H1 (cell line): ENCODE data around the gene PRKCZ. TPM values are rescaled to one million over a fixed set of nuclear protein-coding genes. Genes with fewer than 3 reads are reported as not detected.

Source experiments
- CTCF ChIA-PET: fragments of 300-600 bp; sonication (Branson Sonifier 250); formaldehyde crosslinking; loops from one replicate; lab custom pipeline; 2021; ENCODE audit not compliant: partially characterized antibody; lab: Charles Lee
- POLR2A ChIA-PET: fragments of 300-600 bp; sonication (Branson Sonifier 250); formaldehyde crosslinking; loops from one replicate; lab custom pipeline; 2021; ENCODE audit warnings: inconsistent platforms; ENCODE audit not compliant: partially characterized antibody; lab: Charles Lee
- DNase-seq, 2 experiments: peaks; one replicate each; pipeline versions ENCODE4 v3.0.0 to v3.0.0-alpha.2; 2010 to 2022; ENCODE audit warnings: low spot score in 2 of 2, low read depth in 1 of 2, mixed read lengths in 1 of 2
- FAIRE-seq: peaks from 2 replicates; lab custom pipeline; 2011; peaks lifted over from hg19 to GRCh38; lab: Jason Lieb, UNC
- H2AFZ ChIP-seq: 2 replicates; pipeline ENCODE4 v1.8.1; 2012; ENCODE audit warnings: low read length, inconsistent platforms
- H2AK5ac ChIP-seq: 2 replicates; pipeline ENCODE4 v1.6.1; 2013; ENCODE audit warnings: low read depth, low read length
- H2BK120ac ChIP-seq: replicated peaks from 2 replicates; pipeline ENCODE3; 2013; ENCODE audit warnings: low read depth, low read length, inconsistent platforms
- H2BK12ac ChIP-seq: 2 replicates; pipeline ENCODE4 v1.6.1; 2013; ENCODE audit warnings: low read depth, low read length
- H2BK15ac ChIP-seq: 2 replicates; pipeline ENCODE4 v1.6.1; 2013; ENCODE audit warnings: low read length
- H2BK20ac ChIP-seq: 2 replicates; pipeline ENCODE4 v1.6.1; 2013; ENCODE audit warnings: low read length
- H2BK5ac ChIP-seq: 2 replicates; pipeline ENCODE4 v1.6.1; 2013; ENCODE audit warnings: low read depth, low read length
- H3K14ac ChIP-seq: 2 replicates; pipeline ENCODE4 v1.6.1; 2013; ENCODE audit warnings: inconsistent platforms; ENCODE audit not compliant: insufficient read length
- H3K18ac ChIP-seq: 2 replicates; pipeline ENCODE4 v1.6.1; 2013; ENCODE audit warnings: low read length; ENCODE audit errors: extremely low read depth
- H3K23ac ChIP-seq: 2 replicates; pipeline ENCODE4 v1.6.1; 2013; ENCODE audit warnings: inconsistent platforms; ENCODE audit not compliant: insufficient read length
- H3K23me2 ChIP-seq: 2 replicates; pipeline ENCODE4 v1.6.1; 2013; ENCODE audit warnings: low read depth, low read length
- H3K27ac ChIP-seq: 2 replicates; pipeline ENCODE4 v1.6.1; 2011; ENCODE audit warnings: low read depth, low read length, inconsistent platforms
- H3K27me3 ChIP-seq, 4 experiments: replicated peaks in 1 of 4; 1 replicate in 1 of 4; 2 replicates in 3 of 4; pipeline versions ENCODE4 v1.6.1 to v1.8.1; 2011 to 2013; ENCODE audit warnings: low read length in 3 of 4, mild to moderate bottlenecking in 3 of 4, inconsistent platforms in 2 of 4, mixed read lengths in 2 of 4, moderate library complexity in 1 of 4; ENCODE audit not compliant: control insufficient read depth in 3 of 4, insufficient read depth in 3 of 4; ENCODE audit errors: extremely low read depth in 1 of 4
- H3K36me3 ChIP-seq, 4 experiments: 2 replicates each; pipeline versions ENCODE4 v1.6.1 to v1.8.1; 2011 to 2013; ENCODE audit warnings: mild to moderate bottlenecking in 4 of 4, low read length in 3 of 4, moderate library complexity in 2 of 4, control low read depth in 1 of 4, inconsistent platforms in 1 of 4; ENCODE audit not compliant: insufficient read depth in 4 of 4, control insufficient read depth in 2 of 4
- H3K4ac ChIP-seq: replicated peaks from 2 replicates; pipeline ENCODE3; 2013; ENCODE audit warnings: low read length, low read depth, mixed read lengths, inconsistent platforms; ENCODE audit not compliant: insufficient read length
- H3K4me1 ChIP-seq, 4 experiments: replicated peaks in 1 of 4; 1 replicate in 1 of 4; 2 replicates in 3 of 4; pipeline versions ENCODE4 v1.6.1 to v1.8.1; 2011 to 2013; ENCODE audit warnings: low read length in 3 of 4, inconsistent platforms in 2 of 4, mixed read lengths in 1 of 4; ENCODE audit not compliant: insufficient read depth in 4 of 4, control insufficient read depth in 3 of 4
- H3K4me2 ChIP-seq, 2 experiments: 2 replicates each; pipeline versions ENCODE4 v1.6.1 to v1.8.1; 2011 to 2013; ENCODE audit warnings: low read depth in 2 of 2, low read length in 2 of 2, control low read depth in 1 of 2, inconsistent platforms in 1 of 2, mild to moderate bottlenecking in 1 of 2; ENCODE audit not compliant: insufficient read depth in 1 of 2
- H3K4me3 ChIP-seq, 4 experiments: fragments of 200-600, 300-600 bp in 1 of 4; sonication (generic), shearing (Covaris generic), sonication (Bioruptor Twin) in 1 of 4; 2 replicates each; pipeline versions ENCODE4 v1.5.1 to v1.8.1; 2011 to 2016; ENCODE audit warnings: low read length in 4 of 4, low read depth in 3 of 4, control low read depth in 2 of 4, inconsistent platforms in 2 of 4, mild to moderate bottlenecking in 2 of 4, mixed read lengths in 1 of 4, moderate library complexity in 1 of 4; ENCODE audit not compliant: insufficient read depth in 2 of 4; ENCODE audit errors: extremely low read depth in 1 of 4
- H3K56ac ChIP-seq: replicated peaks from 2 replicates; pipeline ENCODE3; 2013; ENCODE audit warnings: low read depth, mild to moderate bottlenecking, mixed read lengths, low read length, inconsistent platforms; ENCODE audit not compliant: insufficient read length
- H3K79me1 ChIP-seq: 2 replicates; pipeline ENCODE4 v1.6.1; 2013; ENCODE audit warnings: low read depth, low read length, control low read depth
- H3K79me2 ChIP-seq, 2 experiments: 2 replicates each; pipeline versions ENCODE4 v1.6.1 to v1.8.1; 2012 to 2013; ENCODE audit warnings: low read length in 2 of 2, mild to moderate bottlenecking in 2 of 2, inconsistent platforms in 1 of 2; ENCODE audit not compliant: insufficient read depth in 2 of 2, control insufficient read depth in 1 of 2
- H3K9ac ChIP-seq, 4 experiments: replicated peaks in 1 of 4; 1 replicate in 1 of 4; 2 replicates in 3 of 4; pipeline versions ENCODE4 v1.6.1 to v1.8.1; 2011 to 2013; ENCODE audit warnings: low read depth in 3 of 4, low read length in 3 of 4, control low read depth in 2 of 4, mild to moderate bottlenecking in 2 of 4, moderate library complexity in 2 of 4, inconsistent platforms in 1 of 4; ENCODE audit errors: extremely low read depth in 1 of 4
- H3K9me3 ChIP-seq, 2 experiments: 2 replicates each; pipeline versions ENCODE4 v1.6.1 to v1.8.1; 2012 to 2013; ENCODE audit warnings: mild to moderate bottlenecking in 2 of 2, moderate library complexity in 2 of 2, control low read depth in 1 of 2, inconsistent platforms in 1 of 2, low read depth in 1 of 2, low read length in 1 of 2, mixed read lengths in 1 of 2; ENCODE audit not compliant: insufficient read depth in 2 of 2
- H4K20me1 ChIP-seq, 2 experiments: replicated peaks in 1 of 2; 2 replicates each; pipeline versions ENCODE3 to v1.8.1; 2011 to 2013; ENCODE audit warnings: inconsistent platforms in 2 of 2, low read length in 2 of 2, mild to moderate bottlenecking in 1 of 2; ENCODE audit not compliant: insufficient read depth in 2 of 2, control insufficient read depth in 1 of 2
- H4K5ac ChIP-seq: 2 replicates; pipeline ENCODE4 v1.6.1; 2013; ENCODE audit warnings: low read length, low read depth, mixed read lengths, inconsistent platforms; ENCODE audit not compliant: insufficient read length
- H4K8ac ChIP-seq: 2 replicates; pipeline ENCODE4 v1.8.0; 2013; ENCODE audit warnings: mild to moderate bottlenecking, moderate library complexity, low read length, inconsistent platforms; ENCODE audit not compliant: insufficient read depth; ENCODE audit errors: extremely low read depth
- H4K91ac ChIP-seq: replicated peaks from 2 replicates; pipeline ENCODE3; 2013; ENCODE audit warnings: low read length, mixed read lengths, inconsistent platforms; ENCODE audit not compliant: insufficient read length
- E2F6 ChIP-seq: IDR thresholded peaks from 2 replicates; pipeline ENCODE4 v1.6.1; 2012; ENCODE audit warnings: inconsistent platforms
- GABPA ChIP-seq: IDR thresholded peaks from 2 replicates; pipeline ENCODE4 v1.6.1; 2011; ENCODE audit warnings: mild to moderate bottlenecking, low read length, moderate library complexity, borderline replicate concordance; ENCODE audit not compliant: insufficient read depth
- MAX ChIP-seq: IDR thresholded peaks from 2 replicates; pipeline ENCODE4 v1.6.1; 2012; ENCODE audit warnings: inconsistent platforms
- POLR2AphosphoS5 ChIP-seq: IDR thresholded peaks from 2 replicates; pipeline ENCODE4 v1.6.1; 2011; ENCODE audit warnings: low read depth, low read length
- SIN3A ChIP-seq, 2 experiments: IDR thresholded peaks in 1 of 2; conservative IDR thresholded peaks in 1 of 2; 2 replicates each; pipeline ENCODE4 v1.6.1; 2011 to 2012; ENCODE audit warnings: low read length in 2 of 2, improper control_type of control experiment in 1 of 2, low read depth in 1 of 2, mild to moderate bottlenecking in 1 of 2
- SP2 ChIP-seq: IDR thresholded peaks from 2 replicates; pipeline ENCODE4 v1.6.1; 2012; ENCODE audit warnings: mild to moderate bottlenecking, low read length, inconsistent platforms
- TEAD4 ChIP-seq: IDR thresholded peaks from 2 replicates; pipeline ENCODE4 v1.6.1; 2012; ENCODE audit warnings: low read depth, low read length, inconsistent platforms, mixed read lengths
- WGBS, 2 experiments: shearing (Covaris generic) in 1 of 2; methylation state at CpG; one replicate each; pipeline versions ENCODE4 v1.1.6 to v1.1.7; 2013 to 2015; ENCODE audit warnings: low lambda C conversion rate in 2 of 2, mixed read lengths in 2 of 2, inconsistent platforms in 1 of 2, low coverage in 1 of 2, missing lambda C conversion rate in 1 of 2; ENCODE audit not compliant: insufficient replicate concordance in 2 of 2, insufficient coverage in 1 of 2, insufficient read length in 1 of 2; ENCODE audit errors: extremely low coverage in 1 of 2, missing lambda C conversion rate in 1 of 2; 5-methylcytosine and 5-hydroxymethylcytosine counted together
- polyA plus RNA-seq, 7 experiments: library from polyadenylated mRNA; depleted of rRNA in 3 of 7; stranded (reverse) in 5 of 7; unstranded in 2 of 7; fragments of >200 nt in 5 of 7; fragments of 200-250 nt in 2 of 7; gene quantifications; 1 replicate in 5 of 7; 2 replicates in 1 of 7; 4 replicates in 1 of 7; pipeline versions ENCODE4 v1.2.1 to v1.2.3, GENCODE V29; 2011 to 2013; ENCODE audit warnings: missing spikeins in 2 of 7, mixed read lengths in 2 of 7
- total RNA-seq: library from RNA; stranded (reverse); fragmentation: NEBNext Ultra II Directional; extraction: Animal tissue kit (Norgen Biotek cat#: 25700); gene quantifications from 2 replicates; pipeline ENCODE4 v1.2.1, GENCODE V29; 2021

Gene PRKCZ
- total and polyA plus RNA-seq, 2 of the 8 experiments (the other 6 are each of a cell fraction or from before 2014, with no cell fraction given), result 37.4 to 45.1 TPM

DNA sequence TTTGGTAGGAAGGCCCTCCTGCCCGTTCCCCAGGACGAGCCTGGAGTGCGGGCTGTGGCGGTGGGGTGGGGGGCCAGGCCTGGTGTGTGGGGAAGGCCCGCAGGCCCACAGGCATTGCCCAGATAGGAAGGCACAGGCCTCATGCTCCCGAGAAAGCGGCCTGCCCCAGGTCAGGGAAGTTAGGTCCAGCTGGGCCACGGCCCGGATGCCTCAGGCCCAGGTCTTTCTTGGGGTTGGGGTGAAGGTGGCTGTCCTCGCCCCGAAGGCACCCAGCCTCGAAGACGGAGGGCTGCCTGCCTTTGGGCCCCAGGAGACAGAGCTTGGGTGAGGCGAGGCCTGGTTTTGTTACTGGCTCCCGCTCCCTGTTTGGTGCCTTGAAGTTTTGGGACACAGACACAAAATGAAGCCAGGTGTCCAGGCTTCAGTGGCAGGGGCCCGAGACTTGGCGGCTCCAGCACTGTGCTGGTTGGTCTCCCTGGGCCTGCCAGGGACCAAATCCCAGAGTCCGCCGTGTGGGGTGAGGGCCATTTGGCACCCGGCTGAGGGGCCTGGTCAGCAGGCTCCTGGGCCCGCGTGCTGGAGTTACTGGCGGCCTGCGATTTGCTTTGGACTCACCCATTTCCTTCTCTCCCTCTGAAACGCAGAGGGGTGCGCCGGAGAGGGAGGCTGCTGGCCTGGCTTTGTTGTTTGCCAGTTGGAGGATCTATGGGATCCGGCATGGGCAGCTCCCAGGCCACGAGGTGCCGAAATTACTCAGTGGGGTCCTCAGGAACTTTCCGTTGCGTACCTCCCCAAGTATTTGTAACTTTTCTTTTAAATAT lies 179.9 kb downstream of the PRKCZ start:
- Histone ChIP-seq H2BK12ac (no peak overlapping the region), H2BK20ac (no peak overlapping the region), H3K23me2 (peaks cover 29% of the 10 kb centered on the region), H3K4me3 (peak overlapping the region; percentile 72 to 83 (median 80)), H4K5ac (no peak overlapping the region), H3K4me2 (peak overlapping the region; percentile 78 to 96), H2AK5ac (no peak overlapping the region), H3K27me3 (no peaks in the 10 kb centered on the region), H3K79me1 (peaks cover 15% of the 10 kb centered on the region), H4K91ac (no peak overlapping the region), H2AFZ (no peak overlapping the region), H3K18ac (0 out of 2 replicates have a peak overlapping the region, but pooled peaks have one; percentile 19), H3K9ac (peak overlapping the region; percentile 44 to 78 (median 58); a peak in 4 of 7 replicates), H3K9me3 (no peaks in the 10 kb centered on the region), H3K79me2 (peaks cover 49 to 66% of the 10 kb centered on the region in 2 experiments), H3K4me1 (peaks cover 0 to 47% (median 26%) of the 10 kb centered on the region in 4 experiments; a peak in 6 of 7 replicates), H2BK15ac (no peak overlapping the region), H3K4ac (no peak overlapping the region), H4K8ac (no peak overlapping the region; the same call in 1 of the 2 replicates), H3K56ac (no peak overlapping the region), H3K14ac (no peak overlapping the region), H3K27ac (no peak overlapping the region), H3K23ac (no peak overlapping the region), H2BK5ac (peak overlapping the region; percentile 63; the same call in 1 of the 2 replicates), H3K36me3 (no peaks in the 10 kb centered on the region), H4K20me1 (peaks cover 48 to 54% of the 10 kb centered on the region in 2 experiments), H2BK120ac (no peak overlapping the region)
- POLR2A ChIA-PET, result interaction anchor here (1.0 to 4.3 kb wide), 15 partner anchors 9 to 1516 kb away, joined by 3 to 34 read pairs (median 6); no protein-coding TSS in a partner anchor
- TF ChIP-seq TEAD4 (no peak), MAX (peak; percentile 49; the same call in 1 of the 2 replicates), SIN3A (conservative IDR thresholded peaks at IDR 0.05 in 1 of 2, IDR thresholded peaks at IDR 0.05 in 1 of 2; ENCODE audit: low read depth in 1 of 2, low read length in 2 of 2) (0 out of 4 replicates have a peak, but pooled peaks of 1 of the 2 experiments have one; percentile 17), E2F6 (peak; percentile 13; the same call in 1 of the 2 replicates), SP2 (no peak), GABPA (peak; percentile 79; the same call in 1 of the 2 replicates), POLR2AphosphoS5 (no peak)
- DNase-seq (peak in 1 of 2 experiments; percentile 57), FAIRE-seq (no peak)
- WGBS, 2 experiments, result 33% methylated on average over 32 of the region's 32 CpGs; no CpG with 5 or more reads in 1 of the 2 experiments
- CTCF ChIA-PET, result interaction anchor here (0.6 to 3.0 kb wide), 11 partner anchors 11 to 946 kb away, joined by 3 to 16 read pairs (median 5); partner anchors contain the start of gene FAAP20
